HL-60/S4 treated with phorbol 12-myristate 13-acetate at 8.2 ng/mL for 4 days and 3 days (cell line): ENCODE data around the gene C11orf98.
"Not testable (repeated sequence)": the region's sequence is repeated elsewhere in the genome, so short reads cannot be mapped to it uniquely, and the experiment has no call there.

Experiments used
- in situ Hi-C: fragments of 300-500 bp; cut with MboI; formaldehyde crosslinking; loops from 2 replicates; pipeline ENCODE4 v1.15.0; 2022; ENCODE audit warnings: low sequenced_read_pairs

C11orf98 gene

GRCh38 chr11:62665075-62665598 is at the start of gene C11orf98, which contains the start of gene CSKMT:
Gene C11orf98 (minus strand): TSS chr11:62665210. CDS start chr11:62665169, 41 bp downstream.
Gene CSKMT (plus strand): TSS chr11:62665312. CDS start chr11:62665880, 568 bp downstream.
- in situ Hi-C loops = no loop called here

- in situ Hi-C loops = no loop called here
These were observed 48.3 kb upstream of the C11orf98 start for GRCh38 chr11:62713343-62713742.

- in situ Hi-C loops = no loop called here
These were observed 47.9 kb upstream of the C11orf98 start for GRCh38 chr11:62712861-62713260.

GRCh38 chr11:62712276-62712812 is 47.3 kb upstream of the C11orf98 start:
- in situ Hi-C loops = no loop called here

- in situ Hi-C loops = no loop called here
These were observed 45.0 kb upstream of the C11orf98 start for GRCh38 chr11:62710001-62710345.

GRCh38 chr11:62709247-62710000 is 44.4 kb upstream of the C11orf98 start:
- in situ Hi-C loops = no loop called here

- in situ Hi-C loops = no loop called here
These were observed 43.8 kb upstream of the C11orf98 start for GRCh38 chr11:62708793-62709192.

GRCh38 chr11:62708392-62708791 is 43.4 kb upstream of the C11orf98 start:
- in situ Hi-C loops = no loop called here

GRCh38 chr11:62707277-62707861 is 42.4 kb upstream of the C11orf98 start, which contains the start of the genes BSCL2 and GNG3:
Gene BSCL2 (minus strand): TSS chr11:62707424. CDS start chr11:62707195, 229 bp downstream.
Gene GNG3 (plus strand): TSS chr11:62707676. CDS start chr11:62708296, 620 bp downstream.
- in situ Hi-C loops = no loop called here

- in situ Hi-C loops = no loop called here
These were observed 41.8 kb upstream of the C11orf98 start for GRCh38 chr11:62706850-62707247.

GRCh38 chr11:62705880-62706849 is 41.2 kb upstream of the C11orf98 start:
- in situ Hi-C loops = no loop called here

GRCh38 chr11:62705413-62705812 is 40.4 kb upstream of the C11orf98 start:
- in situ Hi-C loops = no loop called here

- in situ Hi-C loops = not testable (repeated sequence)
These were observed 38.9 kb upstream of the C11orf98 start for GRCh38 chr11:62703921-62704320.

GRCh38 chr11:62702246-62702645 is 37.2 kb upstream of the C11orf98 start:
- in situ Hi-C loops = no loop called here

- in situ Hi-C loops = no loop called here
These were observed 29.6 kb upstream of the C11orf98 start for GRCh38 chr11:62694455-62695167.

- in situ Hi-C loops = not testable (repeated sequence)
These were observed 28.6 kb upstream of the C11orf98 start for GRCh38 chr11:62693624-62694023.

- in situ Hi-C loops = no loop called here
These were observed 24.6 kb upstream of the C11orf98 start, which contains the start of gene LRRN4CL for GRCh38 chr11:62689421-62690183. Gene LRRN4CL (minus strand): TSS chr11:62689530. CDS start chr11:62688508, 1,022 bp downstream.

GRCh38 chr11:62688491-62688890 is 23.5 kb upstream of the C11orf98 start:
- in situ Hi-C loops = no loop called here
